Prostate gland (tissue), 2 donors: Measurements from ENCODE around the gene GPR108.

Experiments used
- POLR2A ChIP-seq: fragments of 450-650 bp; IDR thresholded peaks from one replicate; pipeline ENCODE4 v1.6.1; 2016; ENCODE audit warnings: antibody characterized with exemption, mild to moderate bottlenecking
- POLR2AphosphoS5 ChIP-seq: sonication (generic); formaldehyde crosslinking; IDR thresholded peaks from one replicate; pipeline ENCODE4 v1.6.1; 2017; ENCODE audit warnings: antibody characterized with exemption
- TF ChIP-seq, protein P1 (sequence below), 4 experiments: fragments of 200-600 bp in 2 of 4; fragments of 450-650 bp in 2 of 4; sonication (generic) in 2 of 4; IDR thresholded peaks; 1 replicate in 3 of 4; 2 replicates in 1 of 4; pipeline ENCODE4 v1.5.1; 2016 to 2019; ENCODE audit warnings: antibody characterized with exemption in 4 of 4, mild to moderate bottlenecking in 2 of 4, moderate library complexity in 2 of 4

DNA sequence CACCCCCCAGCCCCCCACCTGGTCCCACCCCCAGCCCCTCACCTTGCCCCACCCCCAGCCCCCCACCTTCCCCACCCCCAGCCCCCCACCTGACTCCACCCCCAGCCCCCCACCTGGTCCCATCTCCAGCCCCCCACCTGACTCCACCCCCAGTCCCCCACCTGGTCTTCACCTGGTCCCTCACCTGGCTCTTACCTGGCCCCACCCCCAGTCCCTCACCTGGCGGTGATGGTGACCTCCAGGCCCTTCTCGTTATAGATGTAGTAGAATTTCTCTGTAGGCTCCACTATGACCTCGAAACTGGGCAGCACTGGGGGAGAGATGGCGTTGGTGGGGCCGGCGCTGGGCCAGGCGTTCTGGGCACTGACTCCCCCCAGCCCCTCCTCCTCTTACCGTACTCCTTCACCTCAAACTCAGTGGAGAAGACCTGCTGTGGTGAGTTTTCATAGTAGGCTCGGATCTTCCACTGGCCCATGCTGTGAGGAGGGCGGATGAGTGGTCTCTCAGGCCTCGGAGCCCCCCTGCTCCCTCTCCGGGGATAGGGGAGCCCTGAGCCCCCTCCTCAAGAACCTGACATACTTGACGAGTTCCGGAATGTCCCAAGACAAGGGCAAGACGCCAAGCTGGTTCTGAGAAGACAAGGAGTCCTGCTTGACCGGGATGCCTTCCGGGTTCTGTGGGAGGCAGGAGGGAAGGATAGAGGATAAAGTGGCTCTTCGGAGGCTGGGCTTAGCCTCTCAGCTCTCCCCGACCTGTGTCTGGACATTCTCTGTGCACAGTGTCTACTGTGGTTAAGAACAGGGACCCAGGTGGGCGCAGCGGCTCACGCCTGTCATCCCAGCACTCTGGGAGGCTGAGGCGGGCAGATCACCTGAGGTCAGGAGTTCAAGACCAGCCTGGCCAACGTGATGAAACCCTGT, 23.3 kb downstream of the GPR108 start:
- TF ChIP-seq, protein P1, sequence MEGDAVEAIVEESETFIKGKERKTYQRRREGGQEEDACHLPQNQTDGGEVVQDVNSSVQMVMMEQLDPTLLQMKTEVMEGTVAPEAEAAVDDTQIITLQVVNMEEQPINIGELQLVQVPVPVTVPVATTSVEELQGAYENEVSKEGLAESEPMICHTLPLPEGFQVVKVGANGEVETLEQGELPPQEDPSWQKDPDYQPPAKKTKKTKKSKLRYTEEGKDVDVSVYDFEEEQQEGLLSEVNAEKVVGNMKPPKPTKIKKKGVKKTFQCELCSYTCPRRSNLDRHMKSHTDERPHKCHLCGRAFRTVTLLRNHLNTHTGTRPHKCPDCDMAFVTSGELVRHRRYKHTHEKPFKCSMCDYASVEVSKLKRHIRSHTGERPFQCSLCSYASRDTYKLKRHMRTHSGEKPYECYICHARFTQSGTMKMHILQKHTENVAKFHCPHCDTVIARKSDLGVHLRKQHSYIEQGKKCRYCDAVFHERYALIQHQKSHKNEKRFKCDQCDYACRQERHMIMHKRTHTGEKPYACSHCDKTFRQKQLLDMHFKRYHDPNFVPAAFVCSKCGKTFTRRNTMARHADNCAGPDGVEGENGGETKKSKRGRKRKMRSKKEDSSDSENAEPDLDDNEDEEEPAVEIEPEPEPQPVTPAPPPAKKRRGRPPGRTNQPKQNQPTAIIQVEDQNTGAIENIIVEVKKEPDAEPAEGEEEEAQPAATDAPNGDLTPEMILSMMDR (IDR thresholded peaks at IDR 0.05) = no peak
- TF ChIP-seq POLR2AphosphoS5 = no peak
- no peak for TF ChIP-seq POLR2A
